Esophagus muscularis mucosa (tissue), 4 donors: ENCODE data around the gene ADPGK.
"Not testable (repeated sequence)": the region's sequence is repeated elsewhere in the genome, so short reads cannot be mapped to it uniquely, and the experiment has no call there.

Experiments used
- CTCF ChIP-seq, 3 experiments: fragments of 200-600 bp in 2 of 3; fragments of 450-650 bp in 1 of 3; sonication (generic) in 2 of 3; IDR thresholded peaks; one replicate each; pipeline ENCODE4 v1.5.1; 2017 to 2019; ENCODE audit warnings: antibody characterized with exemption in 3 of 3, mild to moderate bottlenecking in 2 of 3, moderate library complexity in 1 of 3
- EP300 ChIP-seq: sonication (generic); formaldehyde crosslinking; IDR thresholded peaks from one replicate; pipeline ENCODE4 v1.6.1; 2017; ENCODE audit warnings: antibody characterized with exemption
- POLR2A ChIP-seq: fragments of 450-650 bp; IDR thresholded peaks from one replicate; pipeline ENCODE4 v1.6.1; 2017; ENCODE audit warnings: antibody characterized with exemption, moderate library complexity, mild to moderate bottlenecking, low read depth
- POLR2AphosphoS5 ChIP-seq, 2 donors: sonication (generic); formaldehyde crosslinking; IDR thresholded peaks; one replicate each; pipeline ENCODE4 v1.6.1; 2017; ENCODE audit warnings: antibody characterized with exemption in 2 of 2

DNA sequence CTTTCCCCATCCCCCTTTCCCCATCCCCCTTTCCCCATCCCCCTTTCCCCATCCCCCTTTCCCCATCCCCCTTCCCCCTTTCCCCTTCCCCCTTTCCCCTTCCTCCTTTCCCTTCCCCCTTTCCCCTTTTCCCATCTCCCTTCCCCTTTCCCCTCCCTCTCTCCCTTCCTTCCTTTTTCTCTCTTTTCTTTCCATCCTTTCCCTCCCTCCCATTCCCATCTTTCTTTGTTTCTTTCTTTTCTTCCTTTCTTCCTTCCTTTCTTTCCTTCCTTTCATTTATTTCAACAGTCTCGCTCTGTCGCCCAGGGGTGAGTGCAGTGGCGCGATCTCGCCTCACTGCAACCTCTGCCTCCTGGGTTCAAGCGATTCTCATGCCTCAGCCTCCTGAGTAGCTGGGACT lies 57.7 kb downstream of the ADPGK start:
- not testable (repeated sequence) for TF ChIP-seq POLR2A; POLR2AphosphoS5 (IDR thresholded peaks at IDR 0.05); CTCF (IDR thresholded peaks at IDR 0.05); EP300
